ENCODE results near the gene SUN5.

DNA sequence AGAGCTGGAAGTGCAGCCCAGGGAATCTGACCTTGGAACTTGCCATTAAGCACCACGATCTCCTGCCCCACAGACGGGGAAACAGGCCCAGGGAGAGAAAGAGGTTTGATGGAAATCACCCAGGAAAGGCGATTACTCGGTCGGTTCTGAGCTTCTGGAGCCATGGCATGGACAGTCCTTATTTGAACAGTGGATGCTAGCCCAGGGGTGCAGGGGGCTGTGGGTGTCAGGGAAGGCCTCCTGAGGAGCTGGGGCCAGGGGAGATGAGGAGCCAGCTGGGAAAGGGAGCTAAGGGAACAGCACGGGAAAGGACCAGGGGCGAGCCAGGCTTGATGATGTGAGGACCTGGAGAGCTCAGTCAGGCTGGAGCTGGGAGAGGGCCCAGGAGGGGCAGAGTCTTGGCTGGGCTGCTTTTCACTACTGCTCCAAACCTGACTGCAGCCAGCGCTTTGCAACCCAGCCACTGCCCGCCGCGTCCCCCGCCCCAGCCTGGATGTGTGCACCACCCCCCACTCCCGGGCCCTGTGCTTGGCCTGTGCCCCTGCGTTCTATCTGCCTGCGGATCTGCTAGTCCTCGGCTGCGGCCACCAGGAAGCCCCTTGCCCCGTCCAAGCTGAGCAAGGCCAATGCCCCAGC lies 17.8 kb downstream of the SUN5 start:
- TF ChIP-seq, protein P1, sequence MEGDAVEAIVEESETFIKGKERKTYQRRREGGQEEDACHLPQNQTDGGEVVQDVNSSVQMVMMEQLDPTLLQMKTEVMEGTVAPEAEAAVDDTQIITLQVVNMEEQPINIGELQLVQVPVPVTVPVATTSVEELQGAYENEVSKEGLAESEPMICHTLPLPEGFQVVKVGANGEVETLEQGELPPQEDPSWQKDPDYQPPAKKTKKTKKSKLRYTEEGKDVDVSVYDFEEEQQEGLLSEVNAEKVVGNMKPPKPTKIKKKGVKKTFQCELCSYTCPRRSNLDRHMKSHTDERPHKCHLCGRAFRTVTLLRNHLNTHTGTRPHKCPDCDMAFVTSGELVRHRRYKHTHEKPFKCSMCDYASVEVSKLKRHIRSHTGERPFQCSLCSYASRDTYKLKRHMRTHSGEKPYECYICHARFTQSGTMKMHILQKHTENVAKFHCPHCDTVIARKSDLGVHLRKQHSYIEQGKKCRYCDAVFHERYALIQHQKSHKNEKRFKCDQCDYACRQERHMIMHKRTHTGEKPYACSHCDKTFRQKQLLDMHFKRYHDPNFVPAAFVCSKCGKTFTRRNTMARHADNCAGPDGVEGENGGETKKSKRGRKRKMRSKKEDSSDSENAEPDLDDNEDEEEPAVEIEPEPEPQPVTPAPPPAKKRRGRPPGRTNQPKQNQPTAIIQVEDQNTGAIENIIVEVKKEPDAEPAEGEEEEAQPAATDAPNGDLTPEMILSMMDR (IDR thresholded peaks at IDR 0.05; ENCODE audit: poor library complexity): no peak
- no peak for TF ChIP-seq EZH2phosphoT487 (IDR thresholded peaks at IDR 0.05; ENCODE audit: low read depth, severe bottlenecking, unreplicated experiment)

Measured in hepatocyte (in vitro differentiated cells).